DND-41 (cell line): Measurements from ENCODE around the gene KRT7.

Source experiments
- ATAC-seq: fragments of 200-7000 bp; cut with Tn5 transposase; 3 replicates; pipeline ENCODE4 v1.9.1; 2021; ENCODE audit warnings: low read depth; ENCODE audit not compliant: insufficient read depth
- DNase-seq: peaks from one replicate; pipeline ENCODE4 v3.0.0-alpha.2; 2020
- H2AFZ ChIP-seq: 2 replicates; pipeline ENCODE4 v1.6.0; 2012; ENCODE audit warnings: low read depth, low read length
- H3K27ac ChIP-seq: 2 replicates; pipeline ENCODE4 v1.5.1; 2012; ENCODE audit warnings: low read length, inconsistent platforms
- H3K27me3 ChIP-seq: fragments of 200-600 bp; sonication (generic); 2 replicates; pipeline ENCODE4 v1.6.0; 2012; ENCODE audit warnings: low read length, mild to moderate bottlenecking, inconsistent platforms; ENCODE audit not compliant: insufficient read depth, poor library complexity
- H3K36me3 ChIP-seq: 2 replicates; pipeline ENCODE4 v1.5.1; 2012; ENCODE audit warnings: low read length, inconsistent platforms; ENCODE audit not compliant: insufficient read depth
- H3K4me1 ChIP-seq: 2 replicates; pipeline ENCODE4 v1.5.1; 2012; ENCODE audit warnings: mild to moderate bottlenecking, low read length; ENCODE audit not compliant: insufficient read depth
- H3K4me2 ChIP-seq: 2 replicates; pipeline ENCODE4 v1.6.0; 2012; ENCODE audit warnings: mild to moderate bottlenecking, moderate library complexity, low read length, inconsistent platforms; ENCODE audit not compliant: insufficient read depth
- H3K4me3 ChIP-seq, 2 experiments: fragments of 200-600 bp in 1 of 2; shearing (Covaris generic) in 1 of 2; 2 replicates each; pipeline ENCODE4 v1.5.1; 2012 to 2016; ENCODE audit warnings: inconsistent platforms in 2 of 2, low read length in 2 of 2, mild to moderate bottlenecking in 2 of 2, low read depth in 1 of 2, moderate library complexity in 1 of 2
- H3K79me2 ChIP-seq: 2 replicates; pipeline ENCODE4 v1.6.0; 2012; ENCODE audit warnings: low read length, inconsistent platforms; ENCODE audit not compliant: insufficient read depth
- H3K9ac ChIP-seq: 2 replicates; pipeline ENCODE4 v1.6.0; 2012; ENCODE audit warnings: low read depth, mild to moderate bottlenecking, inconsistent platforms, low read length, moderate library complexity
- H3K9me3 ChIP-seq: 2 replicates; pipeline ENCODE4 v1.5.1; 2012; ENCODE audit warnings: low read length, moderate library complexity, mild to moderate bottlenecking, inconsistent platforms; ENCODE audit not compliant: insufficient read depth, severe bottlenecking
- H4K20me1 ChIP-seq: 2 replicates; pipeline ENCODE4 v1.6.0; 2012; ENCODE audit warnings: low read length; ENCODE audit not compliant: insufficient read depth
- CTCF ChIP-seq: IDR thresholded peaks from 2 replicates; pipeline ENCODE4 v1.5.1; 2012; ENCODE audit warnings: borderline replicate concordance, low read length, moderate library complexity, mild to moderate bottlenecking; ENCODE audit not compliant: poor library complexity, severe bottlenecking; ENCODE audit errors: extremely low read depth
- EZH2 ChIP-seq: IDR thresholded peaks from 3 replicates; pipeline ENCODE4 v1.6.1; 2012; ENCODE audit warnings: borderline replicate concordance, low read depth, mild to moderate bottlenecking, moderate library complexity, low read length, inconsistent platforms; ENCODE audit not compliant: severe bottlenecking

Gene KRT7

GRCh38 chr12:52228931-52229330 is 4.1 kb upstream of the KRT7 start:
- H3K4me3 ChIP-seq = no peak overlapping the region
- no peak overlapping the region for H3K9ac ChIP-seq
- peaks cover 6% of the 10 kb centered on the region for H3K27me3 ChIP-seq
- TF ChIP-seq CTCF (no peak), EZH2 (no peak)
- H3K36me3 ChIP-seq = no peaks in the 10 kb centered on the region
- no peaks in the 10 kb centered on the region for H3K4me1 ChIP-seq
- no peak for ATAC-seq
- no peak overlapping the region for H3K4me2 ChIP-seq
- H2AFZ ChIP-seq = no peak overlapping the region
- no peaks in the 10 kb centered on the region for H3K79me2 ChIP-seq
- H3K27ac ChIP-seq = no peak overlapping the region
- H3K9me3 ChIP-seq = no peaks in the 10 kb centered on the region
- H4K20me1 ChIP-seq = peaks cover 3% of the 10 kb centered on the region; the same call in 1 of the 2 replicates
- no peak for DNase-seq

- ATAC-seq (no peak), DNase-seq (no peak)
- Histone ChIP-seq H3K9ac (no peak overlapping the region), H4K20me1 (peaks cover 3% of the 10 kb centered on the region; the same call in 1 of the 2 replicates), H3K4me3 (no peak overlapping the region), H3K9me3 (no peaks in the 10 kb centered on the region), H3K27ac (no peak overlapping the region), H3K36me3 (no peaks in the 10 kb centered on the region), H3K4me2 (no peak overlapping the region), H3K79me2 (no peaks in the 10 kb centered on the region), H3K27me3 (peaks cover 4% of the 10 kb centered on the region), H2AFZ (no peak overlapping the region), H3K4me1 (no peaks in the 10 kb centered on the region)
- no peak for TF ChIP-seq CTCF
- TF ChIP-seq EZH2 = no peak
Measured at GRCh38 chr12:52229836-52230343, 3.2 kb upstream of the KRT7 start.

- Histone ChIP-seq H3K9ac (no peak overlapping the region), H3K9me3 (no peaks in the 10 kb centered on the region), H3K4me2 (no peak overlapping the region), H3K4me3 (no peak overlapping the region), H3K27ac (no peak overlapping the region), H2AFZ (no peak overlapping the region), H3K4me1 (no peaks in the 10 kb centered on the region), H4K20me1 (peaks cover 3% of the 10 kb centered on the region; the same call in 1 of the 2 replicates), H3K79me2 (no peaks in the 10 kb centered on the region), H3K27me3 (peaks cover 2% of the 10 kb centered on the region), H3K36me3 (no peaks in the 10 kb centered on the region)
- ATAC-seq (no peak), DNase-seq (no peak)
- TF ChIP-seq CTCF (no peak), EZH2 (no peak)
Measured at GRCh38 chr12:52230364-52231281, 2.4 kb upstream of the KRT7 start.
